Stimulated activated CD4-positive, alpha-beta T cell treated with anti-CD3 and anti-CD28 coated beads, Interleukin-12 subunit alpha, Interleukin-12 subunit beta, amount 100 ng/mL, for 48 hours (primary cell): Measurements from ENCODE around the gene SECISBP2.
"Not testable (repeated sequence)": the region's sequence is repeated elsewhere in the genome, so short reads cannot be mapped to it uniquely, and the experiment has no call there.

ENCODE experiments used
- DNase-seq, 3 donors: peaks; one replicate each; pipeline ENCODE4 v3.0.0-alpha.2; 2020; ENCODE audit warnings: low read depth in 2 of 3, low spot score in 1 of 3

SECISBP2 gene, protein sequence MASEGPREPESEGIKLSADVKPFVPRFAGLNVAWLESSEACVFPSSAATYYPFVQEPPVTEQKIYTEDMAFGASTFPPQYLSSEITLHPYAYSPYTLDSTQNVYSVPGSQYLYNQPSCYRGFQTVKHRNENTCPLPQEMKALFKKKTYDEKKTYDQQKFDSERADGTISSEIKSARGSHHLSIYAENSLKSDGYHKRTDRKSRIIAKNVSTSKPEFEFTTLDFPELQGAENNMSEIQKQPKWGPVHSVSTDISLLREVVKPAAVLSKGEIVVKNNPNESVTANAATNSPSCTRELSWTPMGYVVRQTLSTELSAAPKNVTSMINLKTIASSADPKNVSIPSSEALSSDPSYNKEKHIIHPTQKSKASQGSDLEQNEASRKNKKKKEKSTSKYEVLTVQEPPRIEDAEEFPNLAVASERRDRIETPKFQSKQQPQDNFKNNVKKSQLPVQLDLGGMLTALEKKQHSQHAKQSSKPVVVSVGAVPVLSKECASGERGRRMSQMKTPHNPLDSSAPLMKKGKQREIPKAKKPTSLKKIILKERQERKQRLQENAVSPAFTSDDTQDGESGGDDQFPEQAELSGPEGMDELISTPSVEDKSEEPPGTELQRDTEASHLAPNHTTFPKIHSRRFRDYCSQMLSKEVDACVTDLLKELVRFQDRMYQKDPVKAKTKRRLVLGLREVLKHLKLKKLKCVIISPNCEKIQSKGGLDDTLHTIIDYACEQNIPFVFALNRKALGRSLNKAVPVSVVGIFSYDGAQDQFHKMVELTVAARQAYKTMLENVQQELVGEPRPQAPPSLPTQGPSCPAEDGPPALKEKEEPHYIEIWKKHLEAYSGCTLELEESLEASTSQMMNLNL

DNA sequence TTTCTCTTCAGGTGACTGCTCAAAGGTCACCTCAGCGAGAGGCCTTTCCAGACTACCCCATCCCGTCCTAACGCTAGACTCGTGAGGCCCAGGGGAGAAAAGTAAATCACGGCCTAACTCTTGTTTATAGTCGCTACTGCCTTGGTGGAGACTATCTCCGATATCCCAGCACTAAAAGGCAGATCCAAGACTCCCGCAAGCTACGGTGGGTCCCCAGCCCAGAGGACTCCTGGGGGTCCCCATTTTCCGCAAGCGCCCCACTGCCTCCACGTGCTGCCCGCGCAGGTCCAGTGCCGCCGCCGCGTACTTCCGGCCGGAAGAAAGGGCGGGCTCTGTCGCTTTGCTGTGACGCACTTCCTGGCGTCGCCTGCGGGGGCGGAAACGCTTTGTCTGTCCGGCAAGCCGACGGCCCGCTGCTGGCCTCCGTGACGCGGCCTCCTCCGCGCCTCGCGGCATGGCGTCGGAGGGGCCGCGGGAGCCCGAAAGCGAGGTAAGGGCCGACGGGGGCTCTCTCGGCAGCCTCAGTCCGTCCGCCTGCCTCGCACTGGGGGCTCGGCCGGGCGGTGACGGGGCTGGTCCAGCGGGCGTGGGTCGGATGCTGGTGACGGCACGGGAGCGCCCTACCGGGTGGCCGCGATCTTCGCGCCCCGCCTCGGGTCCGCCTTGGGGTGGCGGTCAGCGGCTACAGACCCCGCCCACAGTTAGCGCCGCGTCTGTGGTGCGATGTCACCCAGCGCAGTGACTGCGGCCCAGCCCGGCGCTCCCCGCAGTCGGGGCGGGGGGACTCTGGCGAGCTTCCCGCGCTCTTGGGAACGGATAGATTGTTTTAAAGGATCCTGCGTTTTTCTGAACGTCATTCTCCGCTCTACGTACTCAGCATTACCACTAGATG lies at the start of gene SECISBP2:
SECISBP2 (plus strand) TSS at position 378 of the 892 bp plus-strand sequence; CDS start at position 455, 77 bp downstream.
- DNase-seq = peak; percentile 91 to 92 (median 92)

DNA sequence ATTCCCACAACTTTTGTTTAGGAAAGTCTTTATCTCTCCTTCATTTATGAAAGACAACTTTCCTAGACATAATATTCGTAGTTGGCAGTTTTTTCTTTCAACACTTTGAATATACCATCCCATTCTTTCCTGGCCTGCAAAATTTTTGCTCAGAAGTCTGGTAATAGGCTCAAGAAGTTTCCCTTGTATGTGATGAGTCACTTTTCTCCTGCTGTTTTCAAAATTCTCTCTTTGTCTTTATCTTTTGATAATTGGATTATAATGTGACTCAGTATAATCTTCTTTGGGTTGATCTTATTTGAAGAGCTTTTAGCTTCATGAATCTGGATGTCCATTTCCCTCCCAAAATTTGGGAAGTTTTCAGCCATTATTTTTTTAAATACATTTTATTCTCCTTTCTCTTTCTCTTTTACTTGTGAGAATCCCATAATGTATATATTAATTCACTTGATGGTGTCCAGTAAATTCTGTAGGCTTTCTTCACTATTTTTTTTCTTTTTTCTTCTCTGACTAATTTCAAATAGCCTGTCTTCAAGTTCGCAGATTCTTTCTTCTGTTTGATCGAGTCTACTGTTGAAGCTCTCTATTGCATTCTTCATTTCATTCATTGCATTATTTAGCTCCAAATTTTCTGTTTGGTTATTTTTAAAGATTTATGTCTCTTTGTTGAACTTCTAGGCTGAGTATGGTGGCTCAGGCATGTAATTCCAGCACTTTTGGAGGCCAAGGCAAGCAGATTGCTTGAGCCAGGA lies 44.6 kb upstream of the SECISBP2 start:
- no peak for DNase-seq

DNA sequence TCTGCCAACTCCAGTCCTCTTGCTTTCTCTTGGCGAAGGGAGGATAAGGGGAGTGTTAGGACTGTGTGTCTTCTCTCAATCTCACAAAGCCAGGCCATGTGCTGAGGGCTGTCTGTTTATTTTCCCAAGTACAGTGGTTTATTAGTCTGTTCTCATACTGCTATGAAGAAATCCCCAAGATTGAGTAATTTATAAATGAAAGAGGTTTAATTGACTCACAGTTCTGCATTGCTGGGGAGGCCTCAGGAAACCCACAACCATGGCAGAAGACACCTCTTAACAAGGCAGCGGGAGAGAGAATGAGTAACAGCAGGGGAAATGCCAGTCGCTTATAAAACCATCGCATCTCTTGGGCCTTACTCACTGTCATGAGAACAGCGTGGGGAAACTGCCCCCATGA lies 43.5 kb upstream of the SECISBP2 start:
- DNase-seq = peak in 2 of 3 donors; percentile 22 to 39

DNA sequence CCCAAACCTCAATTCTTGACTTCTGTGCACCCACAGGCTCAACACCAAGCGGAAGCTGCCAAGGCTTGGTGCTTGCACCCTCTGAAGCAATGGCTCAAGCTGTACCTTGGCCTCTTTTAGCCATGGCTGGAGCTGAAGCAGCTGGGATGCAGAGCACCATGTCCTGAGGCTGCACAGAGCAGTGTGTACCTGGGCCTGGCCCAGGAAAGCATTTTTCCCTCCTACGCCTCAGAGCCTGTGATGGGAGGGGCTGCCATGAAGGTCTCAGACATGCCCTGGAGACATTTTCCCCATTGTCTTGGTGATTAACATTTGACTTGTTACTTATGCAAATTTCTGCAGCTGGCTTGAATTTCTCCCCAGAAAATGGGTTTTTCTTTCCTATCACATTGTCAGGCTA lies 42.3 kb upstream of the SECISBP2 start:
- not testable (repeated sequence) for DNase-seq

DNA sequence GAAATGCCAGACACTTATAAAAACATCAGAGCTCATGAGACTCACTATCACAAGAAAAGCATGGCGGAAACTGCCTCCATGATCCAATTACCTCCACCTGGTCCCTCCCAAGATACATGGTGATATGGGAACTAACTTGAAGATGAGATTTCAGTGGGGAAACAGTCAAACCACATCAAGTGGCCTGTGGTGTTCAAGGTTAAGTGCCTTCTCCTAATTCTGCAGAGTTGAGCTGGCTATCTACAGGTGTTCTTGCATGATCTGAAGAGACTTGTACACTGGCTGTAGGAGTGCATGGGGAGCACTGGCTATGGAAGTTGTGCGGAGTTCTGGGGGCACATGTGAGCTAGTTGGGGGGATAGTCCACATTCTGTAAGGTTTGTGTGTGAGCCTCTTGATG lies 41.3 kb upstream of the SECISBP2 start:
- no peak for DNase-seq

DNA sequence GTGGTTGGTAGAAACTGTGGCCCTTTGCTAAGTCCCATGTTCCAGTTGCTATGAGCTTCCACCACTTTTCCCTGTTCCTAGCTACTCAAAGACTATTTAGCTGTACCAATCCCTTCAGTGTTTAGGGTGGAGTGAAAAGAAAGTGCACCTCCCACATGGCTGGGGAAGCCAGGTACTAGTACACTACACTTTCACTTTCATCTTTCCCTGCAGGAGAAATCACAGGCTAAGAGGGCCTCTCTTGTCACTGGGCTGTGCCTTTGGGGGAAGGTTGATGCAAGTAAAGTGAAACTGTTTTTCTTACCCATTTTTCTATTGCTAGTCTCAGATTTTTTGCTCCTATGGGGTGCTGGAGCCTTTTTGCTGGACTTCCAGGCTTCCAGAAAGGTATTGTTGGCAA lies 40.8 kb upstream of the SECISBP2 start:
- DNase-seq = no peak

DNA sequence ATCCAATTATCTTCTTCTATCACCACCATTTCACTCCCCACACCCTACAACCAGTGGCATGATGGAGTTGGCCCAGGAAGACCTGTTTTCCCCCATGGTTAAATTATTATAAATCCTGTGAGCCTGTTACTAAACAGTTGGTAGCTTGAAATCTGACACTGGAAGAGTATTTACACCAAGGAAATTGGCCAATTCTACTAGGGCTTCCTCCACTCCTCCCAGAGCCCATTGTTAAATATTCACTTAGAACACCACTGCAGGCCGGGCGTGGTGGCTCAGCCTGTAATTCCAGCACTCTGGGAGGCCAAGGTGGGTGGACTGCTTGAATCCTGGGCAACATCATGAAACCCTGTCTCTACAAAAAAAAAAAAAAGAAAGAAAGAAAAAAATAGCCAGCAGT lies 39.7 kb upstream of the SECISBP2 start:
- no peak for DNase-seq

DNA sequence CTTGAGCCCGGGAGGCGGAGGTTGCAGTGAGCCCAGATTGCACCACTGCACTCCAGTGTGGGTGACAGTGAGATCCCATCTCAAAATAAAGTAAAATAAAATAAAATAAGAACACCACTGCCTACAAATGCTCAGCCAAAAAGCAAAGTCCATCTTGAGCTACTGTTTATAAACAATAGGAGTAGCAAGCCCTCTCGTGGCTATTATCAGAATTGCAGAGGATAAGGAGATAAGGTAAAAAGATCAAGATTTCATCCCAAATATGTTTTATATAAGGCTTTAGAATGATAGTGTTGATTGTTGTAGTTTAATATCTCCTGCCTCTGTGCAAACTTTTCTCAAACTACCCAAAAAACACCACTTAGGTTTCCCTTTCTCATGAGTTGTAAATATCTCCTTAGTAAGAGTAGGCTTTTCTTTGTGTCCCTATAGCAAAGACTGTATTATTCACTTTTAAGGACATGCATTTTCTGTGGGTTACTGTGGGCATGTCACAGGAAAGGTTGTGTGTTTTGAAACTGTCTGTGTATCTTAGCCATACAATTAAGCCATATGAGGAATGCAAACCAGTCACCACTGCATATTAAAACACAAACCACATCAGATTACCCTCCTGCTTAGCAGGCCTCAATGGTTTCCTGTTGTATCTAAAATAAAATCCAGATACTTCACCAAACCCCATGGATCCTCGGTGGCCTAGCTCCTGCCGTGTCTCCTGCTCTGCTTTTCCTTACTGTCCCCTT lies 39.1 kb upstream of the SECISBP2 start:
- peak in 1 of 3 donors; percentile 46 for DNase-seq

DNA sequence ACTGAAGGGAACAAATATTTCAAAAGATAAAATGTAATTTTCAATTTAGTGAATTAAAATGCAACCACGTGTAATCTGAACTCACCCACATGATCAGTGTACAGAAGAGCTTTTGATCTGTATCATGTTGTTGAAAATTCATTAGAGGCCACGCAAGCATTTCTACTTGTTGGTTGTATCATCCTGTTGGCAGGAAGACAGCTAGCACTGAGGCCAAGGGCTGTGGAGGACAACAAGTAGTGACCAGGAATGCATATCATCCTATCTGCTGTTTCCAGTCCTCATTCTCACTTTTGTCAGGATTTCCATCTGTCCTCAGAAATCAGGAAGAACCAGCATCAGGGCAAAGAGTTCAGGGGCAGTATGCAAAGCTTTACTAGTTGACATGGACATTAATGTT lies 37.2 kb upstream of the SECISBP2 start:
- DNase-seq = no peak

DNA sequence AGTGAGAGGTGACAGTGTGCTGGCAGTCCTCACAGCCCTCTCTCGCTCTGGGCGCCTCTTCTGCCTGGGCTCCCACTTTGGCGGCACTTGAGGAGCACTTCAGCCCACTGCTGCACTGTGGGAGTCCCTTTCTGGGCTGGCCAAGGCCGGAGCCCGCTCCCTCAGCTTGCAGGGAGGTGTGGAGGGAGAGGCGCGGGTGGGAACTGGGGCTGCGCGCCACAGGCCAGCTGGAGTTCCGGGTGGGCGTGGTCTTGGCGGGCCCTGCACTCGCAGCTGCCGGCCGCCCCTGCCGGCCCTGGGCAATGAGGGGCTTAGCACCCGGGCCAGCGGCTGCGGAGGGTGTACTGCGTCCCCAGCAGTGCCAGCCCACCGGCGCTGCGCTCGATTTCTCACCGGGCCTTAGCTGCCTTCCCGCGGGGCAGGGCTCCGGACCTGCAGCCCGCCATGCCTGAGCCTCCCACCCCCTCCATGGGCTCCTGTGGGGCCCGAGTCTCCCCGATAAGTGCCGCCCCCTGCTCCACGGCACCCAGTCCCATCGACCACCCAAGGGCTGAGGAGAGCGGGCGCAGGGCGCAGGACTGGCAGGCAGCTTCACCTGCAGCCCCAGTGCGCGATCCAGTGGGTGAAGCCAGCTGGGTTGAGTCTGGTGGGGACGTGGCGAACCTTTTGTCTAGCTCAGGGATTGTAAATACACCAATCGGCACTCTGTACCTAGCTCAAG lies 35.9 kb upstream of the SECISBP2 start:
- DNase-seq = not testable (repeated sequence)

DNA sequence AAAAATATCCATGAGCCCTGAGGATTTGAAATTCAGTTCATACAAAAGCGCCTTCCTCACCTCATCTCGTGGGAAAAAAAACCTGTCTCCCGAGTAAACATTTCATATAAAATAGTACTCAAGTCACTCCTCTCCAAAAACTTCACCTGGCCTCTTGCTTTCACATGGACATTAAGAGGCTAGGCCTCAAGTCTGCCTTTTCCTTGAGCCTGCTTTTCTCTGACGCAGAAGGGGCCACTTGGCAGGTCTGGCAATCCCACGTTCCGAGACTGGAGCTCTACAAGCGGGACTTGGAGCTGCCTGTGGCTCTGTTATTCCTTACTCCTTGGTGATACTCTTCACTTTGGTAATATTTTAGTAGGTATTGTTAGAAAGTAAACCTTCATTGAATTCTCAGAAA lies 34.2 kb upstream of the SECISBP2 start:
- no peak for DNase-seq

DNA sequence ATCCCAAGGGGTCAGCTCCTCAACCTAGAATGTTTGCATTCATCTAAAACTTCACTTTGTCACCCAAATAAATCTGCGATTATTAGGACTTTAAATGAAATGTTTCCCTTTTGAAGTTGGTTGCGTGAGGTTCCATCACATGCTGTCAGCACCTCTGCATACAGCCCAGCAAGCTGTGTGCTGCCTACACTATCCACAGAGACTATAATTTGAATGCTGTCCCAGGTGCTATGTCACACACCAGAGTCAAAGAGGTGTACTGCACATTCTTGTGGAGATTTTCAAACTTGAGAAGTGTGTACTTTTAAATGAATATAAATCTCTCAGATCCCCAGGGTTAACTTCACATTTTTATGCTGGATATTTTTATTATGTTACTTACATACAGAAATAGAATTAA lies 26.6 kb upstream of the SECISBP2 start:
- DNase-seq = no peak

DNA sequence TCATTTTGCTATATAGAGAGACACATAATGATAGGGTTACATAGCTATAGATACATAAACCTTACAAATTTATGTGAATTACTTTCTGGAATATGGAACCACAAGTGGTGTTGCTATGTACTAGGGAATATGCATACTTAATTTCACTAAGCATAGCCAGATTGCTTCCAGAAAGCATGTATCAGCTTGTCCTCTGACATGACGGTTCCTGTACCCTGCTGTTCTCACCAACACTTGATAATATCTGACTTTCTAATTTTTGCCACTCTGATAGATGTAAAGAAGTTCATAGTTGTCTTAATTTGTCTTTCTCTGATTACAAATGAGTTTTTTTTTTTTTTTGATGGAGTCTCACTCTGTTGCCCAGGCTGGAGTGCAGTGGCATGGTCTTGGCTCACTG lies 25.3 kb upstream of the SECISBP2 start:
- no peak for DNase-seq

DNA sequence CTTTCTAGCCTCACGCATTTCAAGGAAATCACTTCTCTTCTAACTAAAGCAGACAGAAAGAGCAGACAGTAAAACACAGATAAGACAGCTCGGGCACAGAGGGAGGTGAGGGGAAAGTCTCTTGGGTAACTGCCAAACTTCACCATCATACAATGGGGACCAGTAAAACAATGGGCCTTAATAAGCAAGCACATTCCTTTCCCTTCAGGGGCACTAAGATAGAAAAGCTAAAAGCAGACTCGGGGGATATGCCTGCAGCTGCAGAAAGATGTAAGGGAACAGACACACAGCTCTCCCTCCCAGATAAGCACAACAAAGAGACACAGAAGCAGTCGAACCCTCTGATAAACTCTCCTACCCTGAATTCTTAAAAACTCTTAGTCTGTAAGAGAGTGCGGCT lies 22.9 kb upstream of the SECISBP2 start:
- DNase-seq = no peak

DNA sequence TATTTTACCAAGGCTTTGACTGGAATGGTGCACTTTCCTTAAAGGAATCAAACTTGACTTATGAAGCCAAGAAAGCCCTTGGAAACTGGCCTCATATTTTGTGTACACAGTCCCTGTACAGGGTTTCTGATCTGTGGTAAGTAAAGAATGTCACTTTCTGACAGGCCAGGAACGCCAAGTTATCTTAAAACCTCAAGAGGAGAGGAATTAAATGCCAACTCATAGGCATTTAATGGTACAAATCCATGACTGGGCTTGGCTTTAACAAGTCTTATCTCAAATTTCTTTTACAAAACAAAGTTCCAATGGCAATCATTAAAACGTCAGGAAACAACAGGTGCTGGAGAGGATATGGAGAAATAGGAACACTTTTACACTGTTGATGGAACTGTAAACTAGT lies 16.3 kb upstream of the SECISBP2 start:
- DNase-seq = not testable (repeated sequence)

DNA sequence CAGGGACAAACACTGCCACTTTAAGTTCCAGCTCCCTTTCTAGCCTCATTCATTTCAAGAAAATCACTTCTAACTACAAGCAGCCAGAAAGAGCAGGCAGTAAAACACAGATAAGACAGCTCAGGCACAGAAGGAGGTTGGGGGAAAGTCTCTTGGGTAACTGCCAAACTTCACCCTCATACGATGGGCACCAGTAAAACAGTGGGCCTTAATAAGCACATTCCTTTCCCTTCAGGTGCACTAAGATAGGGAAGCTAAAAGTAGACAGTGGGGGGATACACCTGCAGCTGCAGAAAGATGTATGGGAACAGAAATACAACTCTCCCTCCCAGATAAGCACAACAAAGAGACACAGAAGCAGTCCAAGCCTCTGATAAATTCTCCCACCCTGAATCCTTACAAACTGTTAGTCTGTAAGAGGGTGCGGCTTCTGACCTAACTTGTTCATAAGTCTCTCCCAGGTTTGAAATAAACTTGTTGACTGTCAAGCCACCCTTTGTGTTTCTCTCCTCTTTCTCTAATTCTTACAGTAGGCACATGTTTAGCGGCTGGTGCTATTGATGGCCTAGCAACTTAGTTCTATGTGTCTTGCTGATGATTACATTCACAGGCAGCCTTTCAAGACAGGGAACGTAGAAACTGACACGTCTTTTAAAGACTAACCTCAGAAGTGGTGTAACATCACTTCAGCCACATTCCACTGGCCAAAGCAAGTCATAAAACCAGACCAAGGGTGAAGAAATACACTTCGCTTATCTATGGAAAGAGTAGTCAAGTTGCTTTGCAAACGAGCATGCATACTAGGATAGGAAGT lies 14.1 kb upstream of the SECISBP2 start:
- no peak for DNase-seq

DNA sequence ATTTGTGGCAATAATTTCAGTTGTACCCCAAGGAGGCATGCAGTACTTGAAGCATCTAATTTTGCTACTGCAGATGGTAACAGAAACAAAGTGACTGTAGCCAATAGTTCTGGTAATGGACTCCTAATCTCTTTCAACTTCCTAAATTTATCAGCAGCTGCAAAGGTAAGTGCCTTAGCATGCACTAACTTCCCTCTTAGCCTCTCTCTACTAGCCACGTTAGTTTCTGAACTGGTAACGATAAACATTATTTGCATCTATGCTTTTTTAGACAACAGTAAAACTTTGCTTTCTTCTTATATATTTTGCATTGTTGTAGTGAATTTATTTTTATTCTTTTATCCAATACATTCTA lies 13.5 kb upstream of the SECISBP2 start:
- no peak for DNase-seq

DNA sequence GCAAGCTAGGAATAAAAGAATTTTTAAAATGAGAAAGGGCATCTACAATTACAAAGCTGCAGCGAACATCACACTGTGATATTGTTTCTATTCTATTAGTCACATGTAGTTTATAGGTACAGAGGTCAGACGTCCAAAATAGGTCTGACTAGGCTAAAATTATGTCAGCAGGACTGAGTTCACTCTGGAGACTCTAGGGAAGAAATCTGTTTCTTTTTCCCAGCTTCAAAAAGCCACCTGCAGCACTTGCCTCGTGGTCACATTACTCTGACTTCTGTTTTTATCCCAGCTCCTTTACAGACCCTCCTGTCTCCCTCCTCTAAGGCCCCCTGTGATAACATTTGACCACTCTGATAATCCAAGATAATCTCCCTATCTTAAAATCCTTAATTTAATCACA lies 12.4 kb upstream of the SECISBP2 start:
- DNase-seq = no peak
